GM18498 (cell line): Measurements from ENCODE around the gene KCNV2.
A peak's percentile ranks its signal among the peaks of the same experiment; 100 is the strongest.

ENCODE experiments used
- ATAC-seq: cut with Tn5 transposase; IDR thresholded peaks from one replicate; pipeline ENCODE4 v1.9.1; 2021; ENCODE audit warnings: mild to moderate bottlenecking, moderate library complexity; ENCODE audit not compliant: unreplicated experiment

The KCNV2 gene

DNA sequence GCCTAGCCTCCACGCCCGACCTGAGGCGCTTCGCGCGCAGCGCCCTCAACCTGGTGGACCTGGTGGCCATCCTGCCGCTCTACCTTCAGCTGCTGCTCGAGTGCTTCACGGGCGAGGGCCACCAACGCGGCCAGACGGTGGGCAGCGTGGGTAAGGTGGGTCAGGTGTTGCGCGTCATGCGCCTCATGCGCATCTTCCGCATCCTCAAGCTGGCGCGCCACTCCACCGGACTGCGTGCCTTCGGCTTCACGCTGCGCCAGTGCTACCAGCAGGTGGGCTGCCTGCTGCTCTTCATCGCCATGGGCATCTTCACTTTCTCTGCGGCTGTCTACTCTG, 1.4 kb downstream of the KCNV2 start:
- no peak for ATAC-seq

DNA sequence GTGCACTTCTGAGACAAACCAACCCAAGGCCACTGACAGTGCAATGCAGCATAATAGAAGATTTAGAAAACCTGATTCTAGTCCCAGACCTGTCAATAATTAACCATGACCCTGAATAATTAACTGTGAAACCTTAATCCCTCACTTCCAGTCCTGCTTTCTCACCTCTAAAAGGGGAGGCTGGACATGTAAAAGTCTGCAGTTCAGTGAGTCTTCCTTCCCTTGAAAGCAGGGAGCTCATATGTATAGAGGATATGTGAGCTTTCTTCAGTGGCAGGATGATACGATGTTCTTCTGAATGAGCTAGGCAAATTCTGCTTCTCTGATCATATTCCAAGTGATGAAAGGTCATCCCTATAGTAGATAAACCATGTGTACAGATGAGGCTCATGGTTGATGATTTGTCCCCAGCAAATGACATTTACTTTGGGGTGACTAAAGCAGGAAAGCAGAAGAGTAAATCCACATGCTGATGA, 2.9 kb downstream of the KCNV2 start:
- ATAC-seq = no peak

DNA sequence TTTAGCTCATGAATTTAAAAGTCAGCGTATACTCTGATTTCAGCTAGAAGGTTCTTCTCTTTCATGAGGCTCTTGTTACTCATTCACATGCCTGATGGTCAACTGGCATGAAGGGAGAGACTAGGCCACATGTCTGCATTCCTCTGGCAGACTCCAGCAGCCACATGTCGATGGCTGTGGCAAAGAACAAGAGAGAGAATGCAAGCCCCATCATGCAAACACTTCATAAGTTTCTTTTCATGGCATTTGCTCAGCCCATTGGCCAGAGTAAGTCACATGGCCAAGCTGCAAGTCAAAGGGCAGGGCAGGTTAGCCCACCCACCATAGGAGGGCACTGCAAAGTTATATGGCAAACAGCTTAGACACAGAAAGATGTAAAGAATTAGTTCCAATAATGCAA, 5.4 kb downstream of the KCNV2 start:
- no peak for ATAC-seq

DNA sequence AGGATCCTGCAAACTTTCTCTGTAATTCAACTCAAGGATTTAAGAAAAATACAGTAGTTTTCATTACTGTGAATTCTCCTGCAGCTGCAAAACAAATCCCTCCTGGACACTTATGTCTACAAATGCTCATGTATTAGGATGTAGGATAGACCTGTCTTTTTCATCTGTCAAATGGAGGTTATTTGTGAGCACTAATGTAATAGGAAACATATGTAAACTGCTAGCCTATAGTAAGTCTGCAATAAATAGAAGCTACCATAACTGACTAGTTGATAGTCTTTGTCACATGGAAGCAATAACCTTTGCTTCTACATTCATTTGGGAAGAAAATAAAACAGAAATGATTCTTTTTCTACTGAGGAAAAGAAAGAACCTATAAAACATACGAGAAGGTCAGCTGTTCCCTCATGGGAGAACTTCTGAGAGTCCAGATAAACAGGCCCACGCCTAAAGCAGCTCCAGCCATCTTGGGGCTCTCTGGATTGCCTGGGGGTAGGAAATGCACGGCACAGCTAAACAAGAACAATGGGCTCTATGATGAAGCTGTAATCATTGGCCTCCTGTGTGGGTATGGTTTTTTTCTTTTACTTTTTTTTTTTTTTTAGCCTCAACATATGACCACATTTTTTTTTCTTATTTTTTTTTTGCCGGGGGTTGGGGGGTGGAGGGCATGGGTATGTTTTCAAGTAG, 6.2 kb downstream of the KCNV2 start:
- ATAC-seq = no peak

DNA sequence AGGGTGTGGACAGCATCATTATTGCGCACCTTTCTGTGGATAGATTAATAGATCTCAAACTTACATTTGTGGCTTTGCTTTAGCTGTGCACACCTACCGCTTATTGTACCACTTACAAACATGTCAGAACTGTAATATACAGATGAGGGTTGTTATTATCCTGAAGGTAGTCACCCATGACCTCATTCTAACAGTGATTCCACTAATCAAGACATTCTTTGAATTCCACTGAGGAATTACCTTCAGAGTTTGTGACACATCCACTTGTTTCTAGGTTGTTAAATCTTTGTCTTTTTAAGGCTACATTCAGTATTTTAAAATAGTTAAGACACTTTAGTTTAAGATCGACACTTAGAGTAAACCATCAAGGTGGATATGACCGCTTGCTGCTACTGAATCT, 7.8 kb downstream of the KCNV2 start:
- ATAC-seq = no peak

DNA sequence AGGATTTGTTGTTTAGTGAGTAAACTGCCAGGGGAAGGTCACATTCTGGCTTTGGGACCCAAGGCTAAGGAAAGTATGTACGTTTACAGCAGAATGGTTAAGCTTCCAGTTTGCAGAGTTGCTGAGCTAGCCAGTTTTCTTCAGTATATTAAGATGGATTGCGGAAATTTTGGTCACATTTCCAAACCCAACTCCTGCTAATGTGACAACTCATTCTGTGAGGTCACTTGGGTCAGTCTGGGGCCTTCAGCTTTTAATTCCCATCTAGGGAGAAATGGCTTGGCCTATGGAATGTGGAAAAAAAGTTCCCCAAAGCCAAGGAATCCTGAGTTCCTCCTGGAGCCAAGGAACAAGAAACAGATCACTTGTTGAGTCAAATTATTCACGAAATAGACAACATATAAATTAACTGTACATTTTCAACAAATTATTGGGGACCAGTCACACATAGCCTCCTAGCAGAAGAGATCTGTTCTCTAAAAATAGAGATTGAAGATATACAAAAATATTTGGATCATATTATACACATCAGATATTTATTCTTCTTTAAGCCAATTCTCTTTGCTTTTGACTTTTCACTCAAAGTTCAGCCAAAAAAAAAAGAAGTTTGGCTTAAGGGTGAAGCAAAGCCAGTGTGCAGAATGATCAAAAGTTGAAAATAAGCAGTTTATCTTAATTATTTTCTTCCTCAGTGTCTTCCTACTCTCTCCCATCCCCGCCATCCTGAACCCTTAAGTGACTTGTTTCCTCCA, 8.8 kb downstream of the KCNV2 start:
- no peak for ATAC-seq

DNA sequence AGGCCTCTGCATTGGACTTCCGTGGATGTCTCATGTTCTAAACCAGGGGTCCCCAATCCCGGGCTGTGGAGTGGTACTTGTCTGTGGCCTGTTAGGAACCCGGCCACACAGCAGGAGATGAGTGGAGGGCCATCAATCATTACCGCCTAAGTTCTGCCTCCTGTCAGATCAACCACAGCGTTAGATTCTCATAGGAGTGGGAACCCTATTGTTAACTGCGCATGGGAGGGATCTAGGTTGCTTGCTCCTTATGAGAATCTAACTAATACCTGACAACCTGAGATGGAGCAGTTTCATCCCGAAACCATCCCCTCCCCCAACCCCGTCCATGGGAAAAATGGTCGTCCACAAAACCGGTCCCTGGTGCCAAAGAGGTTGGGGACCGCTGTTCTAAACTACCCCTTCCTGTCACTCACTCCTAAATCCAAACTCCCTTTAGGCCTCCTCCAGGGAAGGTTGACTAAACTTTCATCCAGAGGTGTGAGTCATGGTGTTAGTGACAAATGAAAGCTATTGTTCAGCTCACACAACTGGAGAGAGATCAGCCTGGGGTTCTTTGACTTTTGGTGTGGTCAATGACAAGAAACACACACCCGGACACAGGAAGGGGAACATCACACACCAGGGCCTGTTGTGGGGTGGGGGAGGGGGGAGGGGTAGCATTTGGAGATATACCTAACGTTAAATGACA, 9.5 kb downstream of the KCNV2 start:
- ATAC-seq = no peak

DNA sequence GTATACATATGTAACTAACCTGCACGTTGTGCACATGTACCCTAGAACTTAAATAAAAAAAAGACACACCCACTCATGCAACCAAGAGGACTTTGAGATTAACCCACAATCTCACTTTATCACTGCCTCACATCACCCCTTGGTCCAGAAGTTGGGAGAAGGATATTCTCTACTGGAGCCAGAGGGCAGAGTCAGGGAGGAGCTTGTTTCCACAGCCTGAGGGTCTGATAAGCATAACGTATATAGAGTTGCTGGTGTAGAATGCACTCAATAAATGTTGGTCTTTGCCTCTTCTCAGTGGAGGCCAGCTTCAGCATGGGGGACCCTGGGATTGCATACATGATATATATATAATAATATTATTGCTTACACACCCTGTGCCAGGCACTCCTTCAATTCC, 10.1 kb downstream of the KCNV2 start:
- ATAC-seq = no peak

DNA sequence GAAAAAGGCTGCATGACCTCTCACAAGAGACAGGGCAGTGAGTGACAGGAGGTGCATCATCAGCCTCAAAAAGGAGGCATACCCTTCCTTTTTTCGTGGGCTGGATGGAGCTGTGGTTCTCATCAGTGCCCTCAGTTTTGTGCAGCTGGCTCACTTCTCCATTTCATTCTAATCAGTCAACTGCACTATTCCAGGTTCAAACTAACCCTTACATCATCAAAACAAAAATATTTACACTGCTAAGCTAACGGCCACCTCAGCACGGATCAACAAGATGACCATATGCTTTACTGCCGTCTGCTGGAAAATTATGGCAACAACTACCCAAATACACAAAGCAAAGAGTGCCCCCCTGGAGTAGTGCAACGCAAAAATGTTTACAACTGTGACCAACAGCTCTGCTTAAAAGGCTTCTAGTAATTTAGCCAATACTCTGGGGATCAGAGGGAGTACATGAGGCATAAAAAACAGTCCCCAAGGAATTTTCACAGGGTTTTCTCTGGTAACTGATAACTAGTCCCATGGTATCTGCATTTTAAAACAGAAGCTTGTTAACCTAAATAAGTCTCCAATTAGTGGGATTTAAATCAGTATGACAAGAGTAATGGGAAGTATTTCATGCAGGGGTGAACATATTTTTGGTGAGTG, 10.8 kb downstream of the KCNV2 start:
- ATAC-seq = peak; percentile 79

DNA sequence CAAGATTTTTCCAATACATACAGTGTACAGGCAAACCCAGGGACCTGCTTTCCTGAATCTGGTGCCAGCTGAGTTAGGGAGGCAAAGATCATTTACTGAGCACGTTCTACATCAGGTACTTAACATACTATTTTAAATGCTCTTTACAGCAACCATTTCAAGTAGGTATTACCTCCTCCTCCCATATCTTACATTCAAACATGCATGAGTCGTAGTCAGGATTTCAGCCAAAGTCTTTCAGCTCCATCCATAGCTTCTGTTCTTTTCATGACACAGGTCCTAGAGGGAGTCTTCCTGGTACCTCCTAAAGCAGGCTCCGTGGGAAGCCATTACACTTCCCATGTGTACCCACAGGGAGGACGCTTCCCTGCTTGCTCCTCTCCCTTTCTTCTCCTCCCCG, 11.7 kb downstream of the KCNV2 start:
- ATAC-seq = no peak

DNA sequence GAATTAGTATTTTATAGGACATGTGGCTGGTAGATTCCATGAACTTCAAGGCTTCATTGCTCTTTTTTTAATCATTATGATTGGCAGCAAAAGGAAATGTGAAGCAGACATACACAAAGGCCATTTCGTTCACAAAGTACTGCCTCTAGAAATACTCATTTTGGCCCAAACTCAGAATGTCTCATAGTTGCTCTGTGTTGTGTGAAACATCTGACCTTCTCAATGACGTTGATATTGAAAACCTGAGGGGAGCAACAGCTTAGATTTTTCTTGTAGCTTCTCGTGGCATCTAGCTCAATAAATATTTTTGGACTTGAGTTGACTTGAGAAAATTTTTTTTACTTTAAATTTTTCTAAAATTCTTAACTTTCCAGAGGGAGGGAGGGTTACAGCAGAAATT, 12.4 kb downstream of the KCNV2 start:
- ATAC-seq = no peak

DNA sequence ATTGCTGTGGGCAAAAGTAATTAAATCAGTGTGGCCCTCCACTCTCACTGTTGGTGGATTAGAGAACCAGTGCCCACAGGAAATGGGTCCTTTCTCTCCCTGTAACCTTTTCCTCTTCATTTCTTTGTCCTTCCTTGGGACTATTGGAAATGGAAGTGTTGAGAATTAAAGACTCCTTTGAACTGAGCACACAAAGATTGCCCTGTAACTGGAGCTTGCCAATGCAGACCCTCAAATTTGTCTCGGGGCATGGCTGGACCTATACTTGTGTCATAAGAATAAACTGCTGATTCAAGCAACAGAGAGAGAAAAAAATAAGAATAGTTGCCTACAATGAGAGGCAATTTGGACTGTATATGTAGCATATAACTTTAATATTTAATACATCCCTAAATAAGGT, 13.7 kb downstream of the KCNV2 start:
- no peak for ATAC-seq

DNA sequence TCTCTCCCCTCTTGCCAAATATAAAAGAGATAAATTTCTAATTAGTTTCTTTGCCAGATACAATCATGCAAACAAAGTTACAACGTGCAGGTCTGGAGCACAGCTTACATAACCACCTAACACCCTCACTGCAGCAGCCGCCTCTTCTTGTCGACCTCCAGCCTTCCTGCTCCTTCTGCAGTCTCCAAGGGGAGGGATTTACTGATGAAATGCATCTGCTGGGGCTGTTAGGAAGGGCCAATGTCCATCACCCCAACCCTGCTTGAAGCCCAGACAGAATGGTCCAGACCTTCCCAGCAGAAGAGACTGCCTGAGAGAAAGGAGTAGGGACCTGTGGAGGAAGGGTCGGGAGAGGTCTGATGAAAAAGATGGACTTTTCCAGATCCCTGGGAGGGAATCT, 15.2 kb downstream of the KCNV2 start:
- no peak for ATAC-seq

DNA sequence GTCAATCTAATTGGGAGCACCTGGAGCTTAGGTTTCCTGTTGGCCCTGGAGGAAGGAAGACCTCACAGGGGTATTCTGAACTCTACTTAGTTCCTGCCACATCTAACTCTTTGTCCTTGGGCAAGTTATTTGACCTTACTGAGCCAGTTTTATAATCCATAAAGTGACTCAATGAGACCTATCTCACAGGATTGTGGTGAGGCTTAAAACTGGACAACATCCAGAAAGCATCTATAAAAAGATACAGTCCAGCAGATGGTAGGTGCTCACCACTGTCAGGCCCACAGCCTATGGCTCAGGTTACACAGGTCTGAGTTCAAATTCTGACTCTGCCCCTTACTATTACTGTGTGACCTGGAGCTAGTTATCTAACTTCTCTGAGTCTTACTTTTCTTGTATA, 23.3 kb downstream of the KCNV2 start:
- no peak for ATAC-seq

DNA sequence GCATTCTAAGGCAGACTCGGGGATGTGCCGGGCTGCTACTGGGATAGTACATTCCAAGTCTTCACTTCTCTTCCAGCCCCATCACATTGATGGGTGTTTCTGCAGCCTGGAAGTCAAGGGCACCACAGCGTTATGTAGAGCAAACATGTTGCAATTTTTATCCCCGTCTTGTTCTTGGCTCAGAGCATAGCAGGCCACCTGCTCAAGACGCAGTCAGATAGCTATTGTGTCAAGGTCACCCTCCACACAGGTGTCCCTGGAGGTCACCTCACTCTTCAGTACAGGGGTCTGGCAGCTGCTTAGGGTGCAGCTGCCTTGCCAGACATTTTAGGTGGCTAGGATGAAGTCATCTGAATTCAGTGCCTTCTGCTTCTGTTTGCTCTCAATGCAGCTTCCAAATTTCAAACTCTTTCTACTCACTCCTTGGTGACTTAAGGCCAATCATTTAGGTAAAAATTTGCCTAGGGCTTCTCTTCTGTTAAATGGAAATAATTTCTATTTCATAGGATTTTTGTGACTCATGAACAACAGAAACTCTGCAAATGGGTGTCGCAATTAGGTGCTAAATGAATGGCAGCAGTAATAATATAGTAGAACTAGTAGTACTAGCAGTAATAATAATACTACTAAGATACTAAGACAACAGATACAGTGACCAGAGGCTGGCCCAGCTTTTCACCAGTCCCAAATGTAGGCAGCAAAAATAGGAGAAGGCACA, 24.3 kb downstream of the KCNV2 start:
- ATAC-seq = no peak

DNA sequence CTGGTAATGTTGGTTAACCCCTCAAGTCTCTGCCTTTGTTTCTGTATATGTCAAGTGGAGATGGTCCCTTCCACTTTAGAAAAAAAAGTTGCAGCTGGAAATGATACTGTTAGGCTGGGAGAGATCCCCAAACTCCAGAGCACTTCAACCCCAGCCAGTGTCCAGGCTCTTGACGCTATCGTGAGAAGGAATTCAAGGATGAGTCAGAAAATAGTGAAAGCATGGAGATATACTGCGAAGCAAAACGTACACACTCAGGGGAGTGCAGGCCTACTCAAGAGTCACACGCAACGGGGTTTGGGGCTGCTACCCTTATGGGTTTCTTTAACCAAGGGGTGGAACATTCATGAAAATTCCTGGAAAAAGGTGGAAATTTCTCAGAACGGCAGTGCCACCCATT, 24.9 kb downstream of the KCNV2 start:
- no peak for ATAC-seq

DNA sequence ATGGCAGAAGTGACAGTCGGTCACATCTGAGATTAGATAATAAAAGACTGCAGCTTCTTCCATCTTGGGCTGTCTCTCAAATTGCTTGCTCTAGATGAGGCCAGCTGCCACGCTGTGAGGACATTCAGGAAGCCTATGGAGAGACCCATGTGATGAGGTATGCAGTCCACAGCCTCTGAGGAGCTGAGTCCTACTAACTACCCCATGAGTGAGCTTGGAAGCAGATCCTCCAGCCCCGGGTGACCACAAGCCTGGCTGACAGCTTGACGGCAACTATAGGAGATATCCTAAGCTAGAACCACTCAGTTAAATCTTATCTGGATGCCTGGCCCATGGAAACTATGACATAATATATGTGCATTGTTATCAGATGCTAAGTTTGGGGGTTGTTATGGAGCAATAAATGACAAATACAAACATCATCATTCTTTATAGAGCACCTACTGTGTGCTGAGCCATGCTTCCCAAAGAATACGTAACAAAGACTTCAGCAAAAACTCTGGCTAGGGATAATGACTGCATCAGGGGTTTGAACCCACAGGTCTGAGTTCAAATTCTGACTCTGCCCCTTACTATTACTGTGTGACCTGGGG, 26.7 kb downstream of the KCNV2 start:
- no peak for ATAC-seq

DNA sequence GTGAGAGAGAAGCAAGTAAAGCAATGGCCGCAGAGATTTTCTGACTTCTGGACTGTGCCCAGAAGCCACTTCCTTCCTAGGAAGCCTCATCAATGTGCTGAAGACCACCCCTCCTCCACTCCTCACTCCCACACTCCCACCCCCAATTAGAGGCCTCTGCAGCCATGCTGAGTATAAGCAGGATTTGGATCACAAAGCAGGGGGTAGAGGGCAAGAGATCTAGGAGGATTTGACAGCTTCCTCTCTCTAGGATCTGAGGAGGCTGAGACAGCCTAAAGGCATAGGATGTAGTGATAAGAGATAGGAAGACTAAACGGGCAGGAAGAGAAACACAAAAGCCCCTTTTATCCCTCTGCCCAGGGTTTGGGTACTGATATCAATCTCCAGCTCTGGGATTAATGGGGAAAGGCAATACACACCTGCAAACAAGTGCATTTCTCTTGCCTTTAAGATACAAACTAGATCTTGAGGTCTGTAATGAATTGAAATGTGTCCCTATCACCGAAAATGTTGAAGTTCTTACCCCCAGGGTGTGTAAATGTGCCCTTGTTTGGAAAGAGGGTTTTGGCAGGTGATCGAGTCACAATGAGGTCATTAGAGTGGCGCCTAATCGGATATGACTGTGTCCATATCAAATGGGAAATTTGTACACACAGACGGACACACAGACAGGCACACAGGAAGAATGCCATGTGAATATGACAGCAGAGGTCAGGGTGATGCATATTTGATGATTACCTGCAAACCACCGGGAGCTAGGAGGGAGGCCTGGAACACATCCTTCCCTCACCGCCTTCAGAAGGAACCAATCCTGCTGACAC, 28.5 kb downstream of the KCNV2 start:
- ATAC-seq = no peak

DNA sequence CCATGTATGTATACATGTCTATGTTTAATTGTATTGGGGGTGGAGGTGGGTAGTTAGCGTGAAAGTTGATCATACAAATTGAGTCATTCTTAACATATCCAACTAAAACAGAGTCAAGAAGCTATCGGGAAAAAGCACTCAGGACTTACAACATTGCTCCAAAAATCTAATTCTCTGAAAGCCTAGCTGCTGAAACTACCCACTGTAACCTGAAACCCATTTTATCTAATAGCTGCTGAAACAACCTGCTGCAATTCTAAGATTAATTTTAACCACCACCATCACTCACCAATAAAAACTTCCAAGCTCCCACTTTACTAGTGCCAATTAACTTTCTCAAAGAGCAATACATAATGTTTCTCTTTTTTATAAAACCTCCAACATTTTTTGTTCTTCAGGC, 32.2 kb downstream of the KCNV2 start:
- no peak for ATAC-seq

DNA sequence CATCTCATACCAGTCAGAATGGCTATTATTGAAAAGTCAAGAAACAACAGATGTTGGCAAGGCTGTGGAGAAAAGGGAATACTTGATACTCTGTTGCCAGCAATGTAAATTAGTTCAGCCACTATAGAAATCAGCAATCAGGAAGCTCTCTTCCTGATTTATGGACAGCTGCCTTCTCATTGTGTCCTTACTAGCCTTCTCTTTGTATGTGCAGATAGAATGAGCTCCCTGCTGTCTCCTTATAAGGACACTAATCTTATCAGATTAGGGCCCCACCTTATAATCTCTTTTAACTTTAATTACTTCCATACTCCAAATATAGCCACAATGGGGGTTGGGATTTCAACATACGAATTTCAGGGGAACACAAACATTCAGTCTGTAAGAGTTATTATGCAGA, 38.0 kb downstream of the KCNV2 start:
- ATAC-seq = no peak
